Gastroesophageal sphincter (tissue), 3 donors: Measurements from ENCODE around the gene CATSPER3.

Source experiments
- POLR2AphosphoS5 ChIP-seq: sonication (generic); formaldehyde crosslinking; IDR thresholded peaks from one replicate; pipeline ENCODE4 v1.6.1; 2017; ENCODE audit warnings: antibody characterized with exemption
- TF ChIP-seq, protein P1 (sequence below), 4 experiments: fragments of 200-600 bp in 2 of 4; fragments of 450-650 bp in 2 of 4; sonication (generic) in 1 of 4; IDR thresholded peaks; one replicate each; pipeline ENCODE4 v1.5.1; 2017 to 2019; ENCODE audit warnings: antibody characterized with exemption in 4 of 4, mild to moderate bottlenecking in 2 of 4, moderate library complexity in 2 of 4

GRCh38 chr5:134935711-134936602, 31.8 kb upstream of the CATSPER3 start:
- TF ChIP-seq, protein P1, sequence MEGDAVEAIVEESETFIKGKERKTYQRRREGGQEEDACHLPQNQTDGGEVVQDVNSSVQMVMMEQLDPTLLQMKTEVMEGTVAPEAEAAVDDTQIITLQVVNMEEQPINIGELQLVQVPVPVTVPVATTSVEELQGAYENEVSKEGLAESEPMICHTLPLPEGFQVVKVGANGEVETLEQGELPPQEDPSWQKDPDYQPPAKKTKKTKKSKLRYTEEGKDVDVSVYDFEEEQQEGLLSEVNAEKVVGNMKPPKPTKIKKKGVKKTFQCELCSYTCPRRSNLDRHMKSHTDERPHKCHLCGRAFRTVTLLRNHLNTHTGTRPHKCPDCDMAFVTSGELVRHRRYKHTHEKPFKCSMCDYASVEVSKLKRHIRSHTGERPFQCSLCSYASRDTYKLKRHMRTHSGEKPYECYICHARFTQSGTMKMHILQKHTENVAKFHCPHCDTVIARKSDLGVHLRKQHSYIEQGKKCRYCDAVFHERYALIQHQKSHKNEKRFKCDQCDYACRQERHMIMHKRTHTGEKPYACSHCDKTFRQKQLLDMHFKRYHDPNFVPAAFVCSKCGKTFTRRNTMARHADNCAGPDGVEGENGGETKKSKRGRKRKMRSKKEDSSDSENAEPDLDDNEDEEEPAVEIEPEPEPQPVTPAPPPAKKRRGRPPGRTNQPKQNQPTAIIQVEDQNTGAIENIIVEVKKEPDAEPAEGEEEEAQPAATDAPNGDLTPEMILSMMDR (IDR thresholded peaks at IDR 0.05) = no peak
- no peak for TF ChIP-seq POLR2AphosphoS5
